Measurements from ENCODE around the gene CPA4. TPM values are rescaled to one million over a fixed set of nuclear protein-coding genes. Genes with fewer than 3 reads are reported as not detected.

CPA4 gene
- total and polyA plus RNA-seq, 2 experiments from 2014 or later: 1.1 to 3.3 TPM

GRCh38 chr7:130349911-130350782 is 57.2 kb downstream of the CPA4 start:
- Histone ChIP-seq H2AFZ (peak overlapping the region; percentile 26), H3K79me2 (no peaks in the 10 kb centered on the region), H3K27ac (peak overlapping the region; percentile 82), H4K20me1 (ENCODE audit: insufficient read depth, poor library complexity, severe bottlenecking) (no peaks in the 10 kb centered on the region), H3K9me3 (ENCODE audit: low read depth) (no peaks in the 10 kb centered on the region), H3K27me3 (no peaks in the 10 kb centered on the region), H3K4me1 (ENCODE audit: insufficient read depth) (peaks cover 28% of the 10 kb centered on the region), H3K4me2 (peak overlapping the region; percentile 34), H3K4me3 (no peak overlapping the region), H3K36me3 (replicated peaks; ENCODE audit: insufficient read depth, low read depth) (no peaks in the 10 kb centered on the region), H3K9me2 (replicated peaks; ENCODE audit: insufficient read depth) (no peaks in the 10 kb centered on the region)
- no peak for TF ChIP-seq CTCF (IDR thresholded peaks at IDR 0.05; ENCODE audit: poor library complexity)
- no peak for TF ChIP-seq EZH2 (IDR thresholded peaks at IDR 0.05; ENCODE audit: borderline replicate concordance)
- no peak for TF ChIP-seq EZH2phosphoT487 (IDR thresholded peaks at IDR 0.05; ENCODE audit: low read depth, severe bottlenecking, unreplicated experiment)
- 42% methylated on average over 16 of the region's 16 CpGs for WGBS (ENCODE audit: low lambda C conversion rate, missing lambda C conversion rate)
- no peak for DNase-seq (ENCODE audit: low spot score)

- H3K27ac ChIP-seq: peak overlapping the region; percentile 82
- H2AFZ ChIP-seq: peak overlapping the region; percentile 21
- WGBS (ENCODE audit: low lambda C conversion rate, missing lambda C conversion rate): 42% methylated on average over 20 of the region's 20 CpGs
Observed at GRCh38 chr7:130350945-130351790, 58.2 kb downstream of the CPA4 start.

GRCh38 chr7:130351791-130352090 is 58.8 kb downstream of the CPA4 start:
- DNase-seq (ENCODE audit: low spot score): no peak
- no peak overlapping the region for H3K4me3 ChIP-seq
- no peak overlapping the region for H2AFZ ChIP-seq
- H3K9me2 ChIP-seq (replicated peaks; ENCODE audit: insufficient read depth): no peaks in the 10 kb centered on the region
- no peaks in the 10 kb centered on the region for H3K27me3 ChIP-seq
- no peaks in the 10 kb centered on the region for H3K9me3 ChIP-seq (ENCODE audit: low read depth)
- H3K4me1 ChIP-seq (ENCODE audit: insufficient read depth): peaks cover 40% of the 10 kb centered on the region
- WGBS (ENCODE audit: low lambda C conversion rate, missing lambda C conversion rate): 68% methylated on average over 6 of the region's 6 CpGs
- no peaks in the 10 kb centered on the region for H4K20me1 ChIP-seq (ENCODE audit: insufficient read depth, poor library complexity, severe bottlenecking)
- H3K27ac ChIP-seq: peak overlapping the region; percentile 82
- H3K4me2 ChIP-seq: no peak overlapping the region
- TF ChIP-seq EZH2 (IDR thresholded peaks at IDR 0.05; ENCODE audit: borderline replicate concordance) (no peak), EZH2phosphoT487 (IDR thresholded peaks at IDR 0.05; ENCODE audit: low read depth, severe bottlenecking, unreplicated experiment) (no peak)
- no peaks in the 10 kb centered on the region for H3K79me2 ChIP-seq
- H3K36me3 ChIP-seq (replicated peaks; ENCODE audit: insufficient read depth, low read depth): no peaks in the 10 kb centered on the region

More at GRCh38 chr7:130350945-130351790, 58.2 kb downstream of the CPA4 start:
- Histone ChIP-seq H3K27me3 (no peaks in the 10 kb centered on the region), H4K20me1 (ENCODE audit: insufficient read depth, poor library complexity, severe bottlenecking) (no peaks in the 10 kb centered on the region), H3K4me2 (peak overlapping the region; percentile 34), H3K4me1 (ENCODE audit: insufficient read depth) (peaks cover 36% of the 10 kb centered on the region), H3K9me2 (replicated peaks; ENCODE audit: insufficient read depth) (no peaks in the 10 kb centered on the region), H3K36me3 (replicated peaks; ENCODE audit: insufficient read depth, low read depth) (no peaks in the 10 kb centered on the region), H3K4me3 (no peak overlapping the region), H3K79me2 (no peaks in the 10 kb centered on the region), H3K9me3 (ENCODE audit: low read depth) (no peaks in the 10 kb centered on the region)
- DNase-seq (ENCODE audit: low spot score): no peak
- TF ChIP-seq EZH2phosphoT487 (IDR thresholded peaks at IDR 0.05; ENCODE audit: low read depth, severe bottlenecking, unreplicated experiment) (no peak), EZH2 (IDR thresholded peaks at IDR 0.05; ENCODE audit: borderline replicate concordance) (no peak), CTCF (IDR thresholded peaks at IDR 0.05; ENCODE audit: poor library complexity) (no peak)

All from hepatocyte (in vitro differentiated cells).